Stimulated activated CD4-positive, alpha-beta T cell treated with anti-CD3 and anti-CD28 coated beads, Interleukin-15, amount 100 ng/mL, for 48 hours (primary cell): Measurements from ENCODE around the gene LCLAT1.

Experiments
- DNase-seq, 2 donors: peaks; one replicate each; pipeline ENCODE4 v3.0.0-alpha.2; 2020; ENCODE audit warnings: low read depth in 2 of 2

The LCLAT1 gene

GRCh38 chr2:30422444-30423040 lies 24.5 kb upstream of the LCLAT1 start:
- DNase-seq, result peak; percentile 84 to 85

- DNase-seq, result no peak
Measured at GRCh38 chr2:30424231-30424630, 22.8 kb upstream of the LCLAT1 start.

- no peak for DNase-seq
Measured at GRCh38 chr2:30425326-30425725, 21.7 kb upstream of the LCLAT1 start.

GRCh38 chr2:30427606-30428347 lies 19.3 kb upstream of the LCLAT1 start:
- DNase-seq, result no peak

- DNase-seq, result no peak
Measured at GRCh38 chr2:30428348-30428662, 18.7 kb upstream of the LCLAT1 start.

GRCh38 chr2:30428827-30429461 lies 18.1 kb upstream of the LCLAT1 start:
- DNase-seq, result no peak

- no peak for DNase-seq
Measured at GRCh38 chr2:30433541-30434299, 13.3 kb upstream of the LCLAT1 start.

- DNase-seq, result no peak
Measured at GRCh38 chr2:30434708-30435107, 12.3 kb upstream of the LCLAT1 start.

- no peak for DNase-seq
Measured at GRCh38 chr2:30436859-30437435, 10.1 kb upstream of the LCLAT1 start.

GRCh38 chr2:30437809-30438548 lies 9.1 kb upstream of the LCLAT1 start:
- no peak for DNase-seq

GRCh38 chr2:30439296-30439695 lies 7.8 kb upstream of the LCLAT1 start:
- no peak for DNase-seq

GRCh38 chr2:30439879-30440278 lies 7.2 kb upstream of the LCLAT1 start:
- DNase-seq, result no peak

- no peak for DNase-seq
Measured at GRCh38 chr2:30441023-30441422, 6.0 kb upstream of the LCLAT1 start.

- DNase-seq, result no peak
Measured at GRCh38 chr2:30443081-30443480, 4.0 kb upstream of the LCLAT1 start.

GRCh38 chr2:30444273-30444672 lies 2.8 kb upstream of the LCLAT1 start:
- no peak for DNase-seq

GRCh38 chr2:30445266-30445821 lies 1.7 kb upstream of the LCLAT1 start:
- DNase-seq, result no peak

GRCh38 chr2:30446602-30447148 lies 371 bp upstream of the LCLAT1 start:
- DNase-seq, result no peak

- no peak for DNase-seq
Measured at GRCh38 chr2:30448308-30448707, 1.3 kb downstream of the LCLAT1 start.

GRCh38 chr2:30448866-30449265 lies 1.8 kb downstream of the LCLAT1 start:
- DNase-seq, result no peak

- DNase-seq, result no peak
Measured at GRCh38 chr2:30450025-30450424, 3.0 kb downstream of the LCLAT1 start.

- no peak for DNase-seq
Measured at GRCh38 chr2:30453498-30453897, 6.5 kb downstream of the LCLAT1 start.
